Measurements from ENCODE around the gene IL36B. TPM values are rescaled to one million over a fixed set of nuclear protein-coding genes. Genes with fewer than 3 reads are reported as not detected.

Gene IL36B
- total RNA-seq (2022; extraction: Qiagen RNA extraction): 0.09 to 0.28 TPM (median 0.13 TPM) in 3 of 5 replicates, not detected in the others

GRCh38 chr2:113052396-113052917, at the start of gene IL36B:
Gene IL36B (minus strand): TSS chr2:113052867.

GRCh38 chr2:113067681-113068080, 15.0 kb upstream of the IL36B start, which contains the start of gene IL1F10:
Gene IL1F10 (plus strand): TSS chr2:113067970. CDS start chr2:113072739, 4,769 bp downstream.

GRCh38 chr2:113058998-113059960, 6.6 kb upstream of the IL36B start, which contains the start of gene IL36RN:
Gene IL36RN (plus strand): TSS chr2:113059198. CDS start chr2:113059439, 241 bp downstream.

GRCh38 chr2:113005030-113005509, 47.6 kb downstream of the IL36B start, which contains the start of gene IL36A:
Gene IL36A (plus strand): TSS chr2:113005459. CDS start chr2:113005872, 413 bp downstream.

GRCh38 chr2:112977559-112978056, 75.1 kb downstream of the IL36B start, which contains the start of gene IL36G:
Gene IL36G (plus strand): TSS chr2:112978006. CDS start chr2:112978639, 633 bp downstream.

Other genes starting within 250 kb of the IL36B start
- 0.11 to 0.27 TPM (median 0.16 TPM) in 4 of 5 replicates, not detected in the other for gene IL1B, start 216.1 kb downstream of the IL36B start, total RNA-seq (2022; extraction: Qiagen RNA extraction)
- 0.23 TPM in 1 of 5 replicates, not detected in the others for gene IL37, start 141.7 kb downstream of the IL36B start, total RNA-seq (2022; extraction: Qiagen RNA extraction)
- not detected in 5 replicates for gene IL36G, start 74.9 kb downstream of the IL36B start, total RNA-seq (2022; extraction: Qiagen RNA extraction)
- gene IL36A, start 47.4 kb downstream of the IL36B start, total RNA-seq (2022; extraction: Qiagen RNA extraction): not detected in 5 replicates
- gene IL36RN, start 6.3 kb upstream of the IL36B start, total RNA-seq (2022; extraction: Qiagen RNA extraction): 0.03 to 0.12 TPM in 2 of 5 replicates, not detected in the others
- gene IL1F10, start 15.1 kb upstream of the IL36B start, total RNA-seq (2022; extraction: Qiagen RNA extraction): not detected in 5 replicates
- 0.30 to 0.54 TPM (median 0.37 TPM) in 5 replicates for gene IL1RN, start 74.7 kb upstream of the IL36B start, total RNA-seq (2022; extraction: Qiagen RNA extraction)
- gene PSD4, start 121.1 kb upstream of the IL36B start, total RNA-seq (2022; extraction: Qiagen RNA extraction): 11.2 to 15.2 TPM (median 14.4 TPM) in 5 replicates
- 0.60 to 1.0 TPM (median 0.80 TPM) in 5 replicates for gene PAX8, start 226.1 kb upstream of the IL36B start, total RNA-seq (2022; extraction: Qiagen RNA extraction)

Data from A549 treated with dexamethasone at 1 μM for 4 hours (cell line).